ENCODE results near the gene CNN2.
A peak's percentile ranks its signal among the peaks of the same experiment; 100 is the strongest.
"Not testable (repeated sequence)": the region's sequence is repeated elsewhere in the genome, so short reads cannot be mapped to it uniquely, and the experiment has no call there.

Gene CNN2

DNA sequence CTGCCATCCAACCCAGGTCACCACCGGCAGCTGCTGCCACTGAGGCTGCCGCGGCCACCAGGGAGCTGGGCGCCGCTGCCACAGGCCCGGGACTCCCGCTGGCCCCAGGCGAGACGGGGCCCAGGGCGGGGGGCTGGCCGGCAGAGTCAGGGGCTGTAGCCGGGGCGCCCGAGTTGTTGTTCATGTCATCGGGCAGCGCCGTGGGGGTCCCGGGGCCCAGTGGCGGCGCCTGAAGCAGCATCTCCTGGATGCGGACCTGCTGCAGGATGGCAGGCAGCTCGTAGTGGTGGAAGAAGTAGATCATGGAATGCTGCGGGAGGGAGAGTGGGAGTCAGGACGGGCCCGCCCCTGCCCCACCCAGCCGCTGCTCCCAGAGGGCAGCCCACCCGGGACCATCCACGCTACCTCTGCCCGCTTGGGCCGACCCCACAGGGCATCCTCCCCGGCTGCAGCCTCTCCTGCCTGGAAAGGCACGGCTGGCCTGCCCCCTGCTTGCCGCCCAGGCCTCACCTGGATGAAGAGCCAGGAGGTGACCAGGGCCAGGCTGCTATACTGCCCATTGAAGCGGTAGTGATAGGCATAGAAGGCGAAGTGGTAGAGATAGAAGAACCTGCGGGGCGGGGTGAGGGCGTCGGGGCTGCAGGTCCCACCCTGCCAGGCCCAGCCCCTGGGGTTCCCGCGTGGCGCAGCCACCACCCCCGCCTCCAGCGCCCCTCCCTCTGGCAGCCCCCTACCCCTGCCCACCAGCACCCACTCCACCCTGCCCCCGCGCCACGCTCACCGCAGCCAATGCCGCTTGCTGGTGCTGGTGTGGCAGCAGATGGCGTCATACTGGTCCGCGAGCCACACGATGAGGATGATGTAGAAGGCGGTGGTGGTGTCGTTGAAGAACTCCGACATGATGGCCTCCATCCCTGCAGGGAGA, 15.6 kb upstream of the CNN2 start:
- DNase-seq (ENCODE audit: low read depth in 2 of 2): no peak

- no peak for DNase-seq (ENCODE audit: low read depth in 2 of 2)
Observed at GRCh38 chr19:1011831-1012333, 14.5 kb upstream of the CNN2 start.

DNA sequence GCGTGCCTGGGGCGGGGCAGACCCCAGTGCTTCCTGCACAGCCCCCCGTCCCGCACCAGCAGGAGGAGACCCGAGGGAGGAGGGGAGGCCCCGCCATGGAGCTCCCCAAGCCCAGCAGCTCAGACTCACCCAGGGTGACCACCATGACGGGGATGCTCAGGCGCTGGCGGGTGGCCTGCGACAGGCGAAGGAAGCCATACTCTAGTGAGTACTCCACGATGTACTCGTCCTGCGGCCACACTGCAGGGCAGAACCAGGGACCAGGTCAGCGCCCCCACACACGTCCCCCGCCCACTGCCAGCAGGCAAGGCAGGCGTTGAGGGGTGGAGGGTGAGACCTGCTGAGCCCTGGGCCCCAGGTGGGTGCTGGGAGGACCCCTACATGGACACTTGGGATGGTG, 14.1 kb upstream of the CNN2 start:
- no peak for DNase-seq (ENCODE audit: low read depth in 2 of 2)

GRCh38 chr19:1013218-1013617, 13.2 kb upstream of the CNN2 start:
- DNase-seq (ENCODE audit: low read depth in 2 of 2): no peak

- no peak for DNase-seq (ENCODE audit: low read depth in 2 of 2)
Observed at GRCh38 chr19:1014161-1015060, 12.0 kb upstream of the CNN2 start.

DNA sequence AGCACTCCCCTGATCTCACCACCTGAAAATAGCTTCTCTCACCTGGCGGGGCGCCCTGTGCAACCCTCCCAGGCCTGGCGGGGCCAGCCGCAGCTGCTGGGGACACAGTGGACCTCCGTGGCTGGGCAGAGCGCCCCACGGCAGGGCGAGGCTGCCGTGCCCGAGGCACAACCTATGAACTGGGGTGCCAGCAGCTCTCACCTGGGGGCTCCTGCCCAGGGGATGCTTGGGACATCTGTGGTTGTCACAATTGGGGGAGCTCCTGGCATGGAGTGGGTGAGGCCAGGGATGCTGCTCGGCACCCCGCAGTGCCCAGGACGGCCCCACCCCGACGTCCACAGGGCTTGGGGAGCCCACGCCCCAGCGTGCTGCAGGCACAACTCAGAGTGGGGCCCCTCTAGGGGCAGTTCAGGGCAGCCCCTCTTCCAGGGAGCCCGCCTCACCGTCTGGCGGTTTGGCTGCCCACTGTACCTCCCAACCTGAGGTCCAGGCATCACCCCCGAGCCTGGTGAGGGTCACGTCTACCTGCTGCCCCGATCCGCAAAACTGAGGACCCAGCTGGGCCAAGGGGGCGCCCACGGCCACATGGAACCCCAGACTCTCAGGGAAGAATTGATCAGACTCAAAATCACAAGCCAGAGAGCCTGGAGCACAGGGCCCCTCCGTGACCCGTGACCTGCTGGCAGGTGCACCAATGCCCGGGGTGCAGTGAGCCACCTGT, 11.2 kb upstream of the CNN2 start:
- no peak for DNase-seq (ENCODE audit: low read depth in 2 of 2)

DNA sequence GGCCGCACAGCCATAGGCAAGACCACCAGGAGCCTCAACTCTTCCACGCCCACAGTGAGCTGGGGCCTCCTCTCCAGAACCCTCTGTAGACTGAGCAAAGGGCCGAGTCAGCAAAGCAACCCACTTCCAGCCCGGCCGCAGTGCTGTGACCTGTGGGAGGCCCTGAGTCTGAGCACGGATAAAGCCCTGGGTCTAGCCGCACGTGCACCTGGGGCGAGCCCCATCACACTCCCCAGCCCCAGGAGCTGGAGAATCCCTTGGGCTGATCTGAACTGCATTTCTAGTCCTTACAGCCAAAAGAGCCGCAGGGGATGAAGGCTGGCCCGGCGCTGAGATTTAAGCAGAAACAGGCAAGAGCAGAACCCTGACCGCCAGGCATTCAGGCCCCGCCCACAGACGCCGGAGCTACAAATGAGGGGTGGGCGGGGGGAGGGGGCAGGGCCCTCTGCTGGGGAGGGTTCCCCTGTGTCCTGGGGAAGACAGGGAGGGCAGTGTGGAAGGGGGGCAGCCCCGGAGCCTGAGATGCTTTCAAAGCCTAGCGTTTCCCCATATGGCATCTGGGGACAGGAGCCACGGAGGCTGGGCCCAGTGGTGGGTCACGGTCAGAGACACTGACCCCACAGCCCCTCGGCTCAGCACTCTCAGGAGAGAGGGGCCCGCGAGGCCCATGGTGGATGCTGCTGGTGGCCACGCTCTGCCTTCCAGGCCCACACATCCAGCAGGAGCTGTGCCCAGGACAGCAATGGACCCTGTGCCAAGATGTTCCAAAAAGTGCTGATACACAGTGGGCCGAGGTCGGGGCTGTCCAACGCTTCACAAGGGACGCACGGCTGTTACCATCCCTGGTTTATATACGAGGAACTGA, 10.4 kb upstream of the CNN2 start:
- no peak for DNase-seq (ENCODE audit: low read depth in 2 of 2)

- DNase-seq (ENCODE audit: low read depth in 2 of 2): no peak
Observed at GRCh38 chr19:1016647-1017114, 9.7 kb upstream of the CNN2 start.

DNA sequence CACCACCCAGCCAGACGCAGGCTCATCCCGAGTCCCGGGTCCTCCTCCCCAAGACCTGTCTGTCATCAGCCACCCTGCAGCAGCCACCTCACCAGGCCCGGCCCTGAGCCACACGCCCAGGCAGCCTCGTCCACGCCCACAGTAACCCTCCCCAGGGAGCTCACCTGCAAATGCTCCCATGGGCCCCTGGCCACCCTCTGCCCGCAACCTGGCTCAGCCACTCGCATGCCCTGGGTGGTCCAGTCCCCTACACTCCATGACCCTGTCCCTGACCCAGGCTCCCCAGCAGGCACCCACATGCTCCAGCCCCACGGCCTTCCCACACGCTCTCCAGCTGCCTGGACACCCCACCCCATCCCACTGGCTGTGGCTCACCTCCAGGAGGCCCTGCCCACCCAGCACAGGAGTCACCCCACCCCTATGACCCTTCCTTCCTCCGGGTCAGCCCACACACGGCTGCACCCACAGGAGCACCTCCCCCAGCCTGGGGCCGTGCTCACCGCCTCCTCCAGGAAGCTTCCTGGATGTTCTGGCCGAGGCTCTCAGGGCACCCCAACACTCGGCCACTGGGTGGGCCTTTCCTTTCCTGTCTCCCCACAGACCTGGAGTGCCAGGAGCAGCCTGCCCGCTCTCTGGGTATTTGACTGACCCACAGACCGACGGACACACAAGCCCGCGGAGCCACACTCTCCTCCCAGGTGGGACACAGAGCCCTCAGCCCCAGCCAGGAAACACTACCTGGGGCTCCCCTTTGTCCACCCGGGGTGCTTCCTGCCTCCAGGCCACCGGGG, 9.1 kb upstream of the CNN2 start:
- DNase-seq (ENCODE audit: low read depth in 2 of 2): no peak

DNA sequence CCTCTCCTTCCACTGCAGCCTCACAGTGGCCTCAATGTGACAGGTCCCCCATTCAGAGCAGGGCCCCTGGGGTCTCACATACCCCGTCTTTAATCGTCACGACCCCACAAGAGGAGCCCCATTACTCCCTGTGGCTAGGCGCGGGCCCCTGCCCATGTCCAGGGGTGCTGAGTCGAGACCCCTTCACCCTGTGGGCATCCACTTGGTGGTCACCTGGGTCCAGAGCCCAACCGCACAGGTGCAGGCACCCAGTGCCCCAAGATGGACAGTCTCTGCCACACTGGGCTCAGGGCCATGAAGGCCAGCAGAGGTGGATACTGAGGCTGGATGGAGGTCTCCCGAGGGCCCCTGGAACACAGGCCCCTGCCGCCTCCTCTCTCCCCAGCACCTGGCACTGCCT, 8.5 kb upstream of the CNN2 start:
- no peak for DNase-seq (ENCODE audit: low read depth in 2 of 2)

DNA sequence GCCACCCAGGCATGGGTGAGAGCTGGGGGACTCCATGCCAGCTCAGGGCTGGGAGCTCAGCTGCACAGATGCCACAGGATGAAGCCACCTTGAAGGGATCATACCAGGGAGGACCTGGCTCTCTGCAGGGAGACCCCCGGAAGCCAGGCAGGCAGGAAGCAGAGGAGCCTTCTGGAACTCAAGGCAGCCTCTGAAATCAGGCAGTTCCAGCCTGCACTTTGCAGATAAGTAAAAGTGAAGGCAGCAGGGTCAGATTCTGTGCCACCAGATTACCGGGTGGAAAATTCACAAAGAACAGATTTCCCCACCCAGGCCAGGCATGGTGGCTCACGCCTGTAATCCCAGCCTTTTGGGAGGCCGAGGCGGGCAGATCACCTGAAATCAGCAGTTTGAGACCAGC, 8.0 kb upstream of the CNN2 start:
- DNase-seq (ENCODE audit: low read depth in 2 of 2): no peak

GRCh38 chr19:1018932-1019615, 7.3 kb upstream of the CNN2 start:
- no peak for DNase-seq (ENCODE audit: low read depth in 2 of 2)

GRCh38 chr19:1019616-1019961, 6.8 kb upstream of the CNN2 start:
- DNase-seq (ENCODE audit: low read depth in 2 of 2): no peak

DNA sequence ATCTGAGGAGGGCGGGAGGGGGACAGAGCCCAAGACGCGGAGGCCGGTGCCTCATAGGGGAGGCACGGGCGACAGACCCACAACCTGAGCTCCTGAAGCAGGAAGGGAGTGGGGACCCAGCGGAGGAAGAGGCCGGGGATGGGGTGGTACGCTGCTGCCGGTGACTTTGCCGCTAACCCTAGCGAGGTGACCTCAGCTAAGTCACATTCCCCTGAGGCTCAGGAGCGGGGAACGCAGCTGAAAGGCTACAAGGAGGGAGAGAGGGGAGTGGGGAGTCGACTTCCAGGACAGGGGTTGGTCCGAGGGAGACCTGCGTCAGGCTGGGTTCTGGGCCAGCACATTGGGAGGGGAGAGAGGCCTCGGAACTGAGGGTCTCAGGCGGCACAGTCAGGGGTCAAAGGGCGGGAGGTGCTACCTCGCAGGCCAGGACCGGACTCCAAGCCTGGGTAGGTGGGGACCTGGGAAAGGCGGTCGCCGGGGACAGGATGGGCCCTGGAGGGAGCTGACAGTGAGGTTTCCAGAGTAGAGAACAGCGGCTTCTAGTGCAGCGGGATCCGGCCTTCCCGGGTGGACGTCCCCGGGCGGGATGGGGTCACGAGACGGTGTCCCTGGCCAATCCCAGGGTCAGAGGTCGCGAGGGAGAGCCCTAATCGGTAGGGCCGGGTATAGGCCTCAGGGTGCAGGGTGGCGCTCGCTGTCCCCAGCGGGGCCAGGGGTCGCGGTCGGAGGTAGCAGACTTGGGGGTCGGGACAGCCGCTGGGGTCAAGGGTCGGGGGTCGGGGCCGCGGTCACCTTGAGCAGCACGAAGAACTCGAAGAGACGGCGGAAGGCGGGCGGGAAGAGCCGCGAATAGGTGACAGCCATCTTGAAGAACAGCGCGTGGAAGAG, 6.2 kb upstream of the CNN2 start:
- no peak for DNase-seq (ENCODE audit: low read depth in 2 of 2)

- DNase-seq (ENCODE audit: low read depth in 2 of 2): peak; percentile 94 to 97
Observed at GRCh38 chr19:1020868-1021425, 5.5 kb upstream of the CNN2 start, which contains the start of gene TMEM259. TSS of gene TMEM259 (minus strand) at chr19:1021123. CDS start at chr19:1020996, 127 bp downstream.

DNA sequence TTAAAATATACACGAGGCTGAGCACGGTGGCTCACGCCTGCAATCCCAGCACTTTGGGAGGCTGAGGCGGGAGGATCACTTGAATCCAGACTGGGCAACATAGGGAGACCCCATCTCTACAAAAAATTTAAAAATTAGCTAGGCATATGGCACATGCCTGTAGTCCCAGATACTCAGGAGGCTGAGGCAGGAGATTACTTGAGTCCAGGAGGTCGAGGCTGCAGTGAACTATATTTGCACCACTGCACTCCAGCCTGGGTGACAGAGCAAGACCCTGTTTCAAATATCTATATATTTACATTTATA, 2.6 kb upstream of the CNN2 start:
- DNase-seq (ENCODE audit: low read depth in 2 of 2): not testable (repeated sequence)

DNA sequence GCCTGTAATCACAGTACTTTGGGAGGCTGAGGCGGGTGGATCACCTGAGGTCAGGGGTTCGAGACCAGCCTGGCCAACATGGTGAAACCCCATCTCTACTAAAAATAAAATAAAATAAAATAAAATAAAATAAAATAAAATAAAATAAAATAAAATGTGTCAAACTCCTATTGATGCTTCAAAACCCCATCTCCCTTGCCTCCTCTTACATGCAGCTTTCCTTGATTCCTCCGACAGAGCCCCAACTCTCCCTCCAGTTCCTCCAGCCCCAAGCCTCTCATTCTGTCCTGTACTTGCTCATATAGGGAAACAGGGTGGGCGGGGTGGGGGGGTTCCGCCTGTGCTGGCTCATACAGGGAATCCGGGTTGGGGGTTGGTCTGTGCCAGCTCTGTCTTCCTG, 1.3 kb upstream of the CNN2 start:
- DNase-seq (ENCODE audit: low read depth in 2 of 2): not testable (repeated sequence)
